GM12878 (cell line): ENCODE results near the gene ATG13.

Source experiments
- MYC ChIP-seq: IDR thresholded peaks from 2 replicates; pipeline ENCODE4 v1.6.1; 2011; ENCODE audit warnings: mild to moderate bottlenecking, low read length, moderate library complexity, inconsistent platforms; ENCODE audit not compliant: insufficient read depth, insufficient replicate concordance, insufficient read length, severe bottlenecking
- POLR2A ChIP-seq: IDR thresholded peaks from 2 replicates; pipeline ENCODE4 v1.6.1; 2011; ENCODE audit warnings: low read depth, mild to moderate bottlenecking, low read length
- RAD21 ChIP-seq: IDR thresholded peaks from 2 replicates; pipeline ENCODE4 v1.6.1; 2011; ENCODE audit warnings: mild to moderate bottlenecking, low read depth, low read length, moderate library complexity; ENCODE audit not compliant: insufficient read depth
- TBL1XR1 ChIP-seq: IDR thresholded peaks from 2 replicates; pipeline ENCODE4 v1.6.1; 2012; ENCODE audit warnings: low read depth, low read length, improper control_type of control experiment
- ZNF24 ChIP-seq: fragments of 450-650 bp; IDR thresholded peaks from 2 replicates; pipeline ENCODE4 v1.6.1; 2017; ENCODE audit warnings: antibody characterized with exemption, mild to moderate bottlenecking
- TF ChIP-seq, protein P1 (sequence below), 3 experiments: IDR thresholded peaks in 2 of 3; conservative IDR thresholded peaks in 1 of 3; 2 replicates each; pipeline ENCODE4 v1.5.1; 2011; ENCODE audit warnings: low read depth in 3 of 3, low read length in 3 of 3, mild to moderate bottlenecking in 3 of 3, control low read depth in 2 of 3, moderate library complexity in 2 of 3, inconsistent platforms in 1 of 3, mixed read lengths in 1 of 3; ENCODE audit not compliant: control insufficient read depth in 2 of 3, insufficient read depth in 1 of 3; ENCODE audit errors: extremely low read depth in 1 of 3

- TF ChIP-seq POLR2A (no peak), TBL1XR1 (no peak), MYC (no peak), RAD21 (no peak), ZNF24 (no peak)
- TF ChIP-seq, protein P1, sequence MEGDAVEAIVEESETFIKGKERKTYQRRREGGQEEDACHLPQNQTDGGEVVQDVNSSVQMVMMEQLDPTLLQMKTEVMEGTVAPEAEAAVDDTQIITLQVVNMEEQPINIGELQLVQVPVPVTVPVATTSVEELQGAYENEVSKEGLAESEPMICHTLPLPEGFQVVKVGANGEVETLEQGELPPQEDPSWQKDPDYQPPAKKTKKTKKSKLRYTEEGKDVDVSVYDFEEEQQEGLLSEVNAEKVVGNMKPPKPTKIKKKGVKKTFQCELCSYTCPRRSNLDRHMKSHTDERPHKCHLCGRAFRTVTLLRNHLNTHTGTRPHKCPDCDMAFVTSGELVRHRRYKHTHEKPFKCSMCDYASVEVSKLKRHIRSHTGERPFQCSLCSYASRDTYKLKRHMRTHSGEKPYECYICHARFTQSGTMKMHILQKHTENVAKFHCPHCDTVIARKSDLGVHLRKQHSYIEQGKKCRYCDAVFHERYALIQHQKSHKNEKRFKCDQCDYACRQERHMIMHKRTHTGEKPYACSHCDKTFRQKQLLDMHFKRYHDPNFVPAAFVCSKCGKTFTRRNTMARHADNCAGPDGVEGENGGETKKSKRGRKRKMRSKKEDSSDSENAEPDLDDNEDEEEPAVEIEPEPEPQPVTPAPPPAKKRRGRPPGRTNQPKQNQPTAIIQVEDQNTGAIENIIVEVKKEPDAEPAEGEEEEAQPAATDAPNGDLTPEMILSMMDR (IDR thresholded peaks at IDR 0.05 in 2 of 3, conservative IDR thresholded peaks at IDR 0.05 in 1 of 3; ENCODE audit: control insufficient read depth in 2 of 3, extremely low read depth in 1 of 3, insufficient read depth in 1 of 3, low read depth in 3 of 3, low read length in 3 of 3), result no peak
These were observed 101.7 kb downstream of the ATG13 start, which contains the start of gene F2 for GRCh38 chr11:46719048-46719542.
